Erythroblast (primary cell): ENCODE data around the gene THSD4.

Experiments used
- GATA1 ChIP-seq: IDR thresholded peaks from 2 replicates; pipeline ENCODE4 v1.6.1; 2011; ENCODE audit warnings: low read depth, mild to moderate bottlenecking, control low read depth, low read length, moderate library complexity
- POLR2A ChIP-seq: IDR thresholded peaks from 2 replicates; pipeline ENCODE4 v1.6.1; 2011; ENCODE audit warnings: mild to moderate bottlenecking, low read length

DNA sequence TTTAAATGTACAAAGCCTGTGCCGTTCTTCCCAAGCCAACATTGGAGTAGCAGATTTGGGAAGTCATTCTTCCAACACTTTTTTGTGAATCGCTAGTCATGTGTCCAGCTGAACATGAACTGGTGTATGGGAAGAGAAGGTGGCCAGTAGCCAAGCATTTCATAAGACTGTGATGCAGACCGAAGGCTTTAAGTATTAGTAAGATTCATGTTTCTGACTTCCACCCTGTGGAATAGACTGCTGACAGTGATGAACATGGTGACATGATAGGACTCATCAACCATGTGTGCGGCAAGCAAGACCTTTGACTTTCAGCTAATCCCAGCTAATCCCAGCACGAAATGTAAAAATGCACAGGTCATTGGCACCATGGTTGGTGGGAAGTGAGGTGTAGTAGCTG lies 48.3 kb upstream of the THSD4 start:
- TF ChIP-seq POLR2A: no peak
- TF ChIP-seq GATA1: no peak
